HUES64 (cell line): ENCODE measurements around the gene ZNF292.

Experiments used
- H3K27ac ChIP-seq: 2 replicates; pipeline ENCODE4 v1.7.0; 2013; ENCODE audit warnings: low read depth, low read length, inconsistent platforms
- H3K27me3 ChIP-seq: 2 replicates; pipeline ENCODE4 v1.6.1; 2013; ENCODE audit warnings: mild to moderate bottlenecking, low read length; ENCODE audit not compliant: insufficient read depth
- H3K36me3 ChIP-seq: 2 replicates; pipeline ENCODE4 v1.6.1; 2013; ENCODE audit warnings: mild to moderate bottlenecking, low read length; ENCODE audit not compliant: insufficient read depth
- H3K4me1 ChIP-seq: 2 replicates; pipeline ENCODE4 v1.6.1; 2013; ENCODE audit warnings: mild to moderate bottlenecking, low read length, moderate library complexity; ENCODE audit not compliant: insufficient read depth
- H3K4me3 ChIP-seq: 2 replicates; pipeline ENCODE4 v1.5.1; 2013; ENCODE audit warnings: mild to moderate bottlenecking, low read length, moderate library complexity
- H3K9ac ChIP-seq: 2 replicates; pipeline ENCODE4 v1.6.1; 2013; ENCODE audit warnings: mild to moderate bottlenecking, low read depth, low read length
- H3K9me3 ChIP-seq: 2 replicates; pipeline ENCODE4 v1.6.1; 2013; ENCODE audit warnings: low read depth, low read length; ENCODE audit not compliant: insufficient read depth
- WGBS: fragments of 150-250, 120-280 bp; methylation state at CpG from one replicate; pipeline ENCODE4 v1.1.7; 2013; ENCODE audit warnings: missing lambda C conversion rate; 5-methylcytosine and 5-hydroxymethylcytosine counted together

ZNF292 gene

DNA sequence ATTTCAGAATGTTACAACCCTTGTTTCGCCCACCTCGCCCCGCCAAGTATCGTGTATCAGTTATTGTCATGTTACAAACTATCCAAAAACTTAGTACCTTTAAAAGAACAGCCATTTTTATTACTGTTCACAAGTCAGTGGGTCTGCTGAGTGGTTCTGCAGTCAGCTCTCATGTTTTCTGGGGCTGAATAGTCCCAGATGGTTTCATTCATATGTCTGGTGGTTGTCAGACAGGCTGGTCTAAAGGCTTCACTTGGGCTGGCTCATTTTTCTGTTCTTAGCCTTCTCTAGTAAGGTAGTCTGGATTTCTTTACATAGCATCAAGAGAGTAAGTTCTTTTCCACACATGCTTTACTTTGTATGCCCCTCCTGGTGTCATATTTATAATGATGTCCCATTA, 8.6 kb downstream of the ZNF292 start:
- Histone ChIP-seq H3K4me1 (peaks cover 56% of the 10 kb centered on the region), H3K36me3 (no peaks in the 10 kb centered on the region), H3K27me3 (no peaks in the 10 kb centered on the region), H3K27ac (no peak overlapping the region), H3K9me3 (no peaks in the 10 kb centered on the region), H3K4me3 (no peak overlapping the region), H3K9ac (no peak overlapping the region)
- WGBS = 98% methylated on average over 4 of the region's 4 CpGs

GRCh38 chr6:87164506-87164905, 9.1 kb downstream of the ZNF292 start:
- Histone ChIP-seq H3K9me3 (no peaks in the 10 kb centered on the region), H3K27me3 (no peaks in the 10 kb centered on the region), H3K4me3 (no peak overlapping the region), H3K4me1 (peaks cover 57% of the 10 kb centered on the region), H3K36me3 (no peaks in the 10 kb centered on the region), H3K27ac (no peak overlapping the region), H3K9ac (no peak overlapping the region)
- 95% methylated on average over 7 of the region's 7 CpGs for WGBS

DNA sequence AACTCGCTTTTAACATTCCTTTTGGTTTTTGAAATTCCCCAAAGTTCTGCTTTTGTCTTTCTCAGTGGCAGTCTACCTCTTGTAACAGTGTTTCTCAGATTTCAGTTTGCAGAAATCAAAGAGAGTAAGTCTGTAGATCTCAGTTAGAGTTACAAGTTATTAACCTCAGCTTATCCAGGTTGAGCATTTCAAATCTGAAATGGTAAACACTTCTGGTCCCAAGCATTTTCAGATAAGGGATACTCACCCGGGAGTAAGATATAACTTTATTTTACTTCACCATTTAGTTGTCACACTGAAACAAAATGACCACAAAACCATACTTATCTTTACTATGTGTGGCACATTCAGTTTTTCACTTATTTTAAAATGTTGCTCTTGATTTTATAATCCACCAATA, 9.8 kb downstream of the ZNF292 start:
- no peak overlapping the region for H3K4me3 ChIP-seq
- H3K9ac ChIP-seq = no peak overlapping the region
- peaks cover 64% of the 10 kb centered on the region for H3K4me1 ChIP-seq
- H3K36me3 ChIP-seq = no peaks in the 10 kb centered on the region
- H3K27ac ChIP-seq = no peak overlapping the region
- H3K27me3 ChIP-seq = no peaks in the 10 kb centered on the region
- no peaks in the 10 kb centered on the region for H3K9me3 ChIP-seq
- 98% methylated on average over 2 of the region's 2 CpGs for WGBS

- WGBS = 46% methylated on average over 1 of the region's 2 CpGs
- H3K9ac ChIP-seq = 0 out of 2 replicates have a peak overlapping the region, but pooled peaks have one; percentile 12
- no peaks in the 10 kb centered on the region for H3K9me3 ChIP-seq
- H3K27ac ChIP-seq = peak overlapping the region; percentile 82; the same call in 1 of the 2 replicates
- peak overlapping the region; percentile 14; the same call in 1 of the 2 replicates for H3K4me3 ChIP-seq
- peaks cover 71% of the 10 kb centered on the region for H3K4me1 ChIP-seq
- peaks cover 3% of the 10 kb centered on the region; the same call in 1 of the 2 replicates for H3K36me3 ChIP-seq
- H3K27me3 ChIP-seq = no peaks in the 10 kb centered on the region
Measured at GRCh38 chr6:87171938-87172633, 16.7 kb downstream of the ZNF292 start.

GRCh38 chr6:87174078-87174579, 18.8 kb downstream of the ZNF292 start:
- Histone ChIP-seq H3K27ac (no peak overlapping the region), H3K9ac (no peak overlapping the region), H3K36me3 (peaks cover 3% of the 10 kb centered on the region; the same call in 1 of the 2 replicates), H3K27me3 (no peaks in the 10 kb centered on the region), H3K4me3 (no peak overlapping the region), H3K9me3 (no peaks in the 10 kb centered on the region), H3K4me1 (peaks cover 82% of the 10 kb centered on the region)
- WGBS = 96% methylated on average over 3 of the region's 3 CpGs

GRCh38 chr6:87176493-87176892, 21.1 kb downstream of the ZNF292 start:
- Histone ChIP-seq H3K4me3 (no peak overlapping the region), H3K27ac (no peak overlapping the region), H3K9ac (no peak overlapping the region), H3K4me1 (peaks cover 83% of the 10 kb centered on the region), H3K36me3 (peaks cover 3% of the 10 kb centered on the region; the same call in 1 of the 2 replicates), H3K27me3 (no peaks in the 10 kb centered on the region), H3K9me3 (no peaks in the 10 kb centered on the region)
- WGBS = 93% methylated on average over 1 of the region's 2 CpGs

- Histone ChIP-seq H3K9me3 (no peaks in the 10 kb centered on the region), H3K27me3 (no peaks in the 10 kb centered on the region), H3K27ac (peak overlapping the region; percentile 72), H3K4me3 (no peak overlapping the region), H3K36me3 (peaks cover 9% of the 10 kb centered on the region), H3K9ac (peak overlapping the region; percentile 33; the same call in 1 of the 2 replicates), H3K4me1 (peaks cover 79% of the 10 kb centered on the region)
- WGBS = 72% methylated on average over 7 of the region's 7 CpGs
Measured at GRCh38 chr6:87180105-87180728, 24.9 kb downstream of the ZNF292 start.

DNA sequence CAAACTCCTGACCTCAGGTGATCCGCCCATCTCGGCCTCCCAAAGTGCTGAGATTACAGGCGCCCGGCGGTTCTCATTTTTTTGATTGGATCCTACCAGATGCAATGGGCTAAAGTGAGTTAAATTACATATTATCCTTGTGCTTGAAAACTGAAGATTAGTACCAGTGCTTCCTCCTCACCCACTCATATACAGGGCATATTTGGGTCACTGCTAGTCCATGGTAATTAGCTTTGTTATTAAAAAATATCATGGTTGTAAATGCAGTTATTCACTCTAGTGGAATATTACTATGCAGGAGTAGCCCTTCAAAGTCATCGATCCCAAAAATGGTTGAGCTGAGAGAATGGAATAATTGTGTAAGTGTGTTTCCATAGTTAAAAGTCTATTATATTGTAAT, 26.5 kb downstream of the ZNF292 start:
- Histone ChIP-seq H3K4me1 (peaks cover 72% of the 10 kb centered on the region), H3K4me3 (no peak overlapping the region), H3K9ac (no peak overlapping the region), H3K9me3 (no peaks in the 10 kb centered on the region), H3K27me3 (no peaks in the 10 kb centered on the region), H3K27ac (no peak overlapping the region), H3K36me3 (peaks cover 17% of the 10 kb centered on the region)
- 91% methylated on average over 6 of the region's 6 CpGs for WGBS

GRCh38 chr6:87182321-87182720, 27.0 kb downstream of the ZNF292 start:
- no peak overlapping the region for H3K9ac ChIP-seq
- H3K4me3 ChIP-seq = no peak overlapping the region
- WGBS = 83% methylated on average over 2 of the region's 2 CpGs
- H3K27ac ChIP-seq = no peak overlapping the region
- H3K36me3 ChIP-seq = peaks cover 17% of the 10 kb centered on the region
- H3K4me1 ChIP-seq = peaks cover 70% of the 10 kb centered on the region
- no peaks in the 10 kb centered on the region for H3K9me3 ChIP-seq
- H3K27me3 ChIP-seq = no peaks in the 10 kb centered on the region

GRCh38 chr6:87182940-87183339, 27.6 kb downstream of the ZNF292 start:
- Histone ChIP-seq H3K4me1 (peaks cover 64% of the 10 kb centered on the region), H3K27ac (no peak overlapping the region), H3K4me3 (no peak overlapping the region), H3K9ac (no peak overlapping the region), H3K9me3 (no peaks in the 10 kb centered on the region), H3K27me3 (no peaks in the 10 kb centered on the region), H3K36me3 (peaks cover 17% of the 10 kb centered on the region)
- no CpG with 5 or more reads among the region's 1 CpG for WGBS

- Histone ChIP-seq H3K36me3 (peaks cover 17% of the 10 kb centered on the region), H3K4me1 (peaks cover 56% of the 10 kb centered on the region), H3K27ac (no peak overlapping the region), H3K9me3 (no peaks in the 10 kb centered on the region), H3K9ac (no peak overlapping the region), H3K4me3 (no peak overlapping the region), H3K27me3 (no peaks in the 10 kb centered on the region)
- WGBS = 100% methylated on average over 1 of the region's 1 CpG
Measured at GRCh38 chr6:87183687-87184086, 28.3 kb downstream of the ZNF292 start.
